GM21737 (cell line): Measurements from ENCODE around the gene VPS51.
"Not testable (repeated sequence)": the region's sequence is repeated elsewhere in the genome, so short reads cannot be mapped to it uniquely, and the experiment has no call there.

Source experiments
- ATAC-seq: cut with Tn5 transposase; IDR thresholded peaks from one replicate; pipeline ENCODE4 v1.9.1; 2021; ENCODE audit warnings: mild to moderate bottlenecking, moderate library complexity; ENCODE audit not compliant: unreplicated experiment

VPS51 gene

DNA sequence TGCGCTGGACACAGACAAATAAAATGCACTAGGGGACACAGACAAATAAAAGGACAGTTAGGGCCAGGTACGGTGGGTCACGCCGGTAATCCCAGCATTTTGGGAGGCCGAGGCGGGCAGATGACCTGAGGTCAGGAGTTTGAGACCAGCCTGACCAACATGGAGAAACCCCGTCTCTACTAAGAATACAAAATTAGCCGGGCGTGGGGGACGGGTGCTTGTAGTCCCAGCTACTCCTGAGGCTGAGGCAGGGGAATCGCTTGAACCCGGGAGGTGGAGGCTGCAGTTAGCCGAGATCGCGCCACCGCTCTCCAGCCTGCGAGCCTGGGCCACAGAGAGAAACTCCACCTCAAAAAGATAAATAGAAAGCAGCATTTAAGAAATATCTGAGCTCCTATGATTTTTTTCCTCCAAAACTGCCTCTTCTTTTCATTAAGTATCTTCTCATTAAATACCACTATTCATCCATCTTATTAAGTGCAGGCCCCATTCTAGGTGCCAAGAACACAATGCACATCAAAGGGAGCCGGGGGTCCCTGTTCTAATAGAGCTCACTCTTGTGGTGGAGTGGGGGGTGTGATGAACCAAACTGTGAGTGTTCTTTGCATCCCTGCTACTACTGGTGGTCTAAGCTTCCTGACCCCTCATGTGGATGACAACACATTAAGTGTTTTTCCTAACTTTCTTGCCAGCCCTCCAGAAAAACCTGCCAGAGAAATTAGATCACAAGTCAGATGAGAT lies 22.3 kb downstream of the VPS51 start:
- no peak for ATAC-seq

DNA sequence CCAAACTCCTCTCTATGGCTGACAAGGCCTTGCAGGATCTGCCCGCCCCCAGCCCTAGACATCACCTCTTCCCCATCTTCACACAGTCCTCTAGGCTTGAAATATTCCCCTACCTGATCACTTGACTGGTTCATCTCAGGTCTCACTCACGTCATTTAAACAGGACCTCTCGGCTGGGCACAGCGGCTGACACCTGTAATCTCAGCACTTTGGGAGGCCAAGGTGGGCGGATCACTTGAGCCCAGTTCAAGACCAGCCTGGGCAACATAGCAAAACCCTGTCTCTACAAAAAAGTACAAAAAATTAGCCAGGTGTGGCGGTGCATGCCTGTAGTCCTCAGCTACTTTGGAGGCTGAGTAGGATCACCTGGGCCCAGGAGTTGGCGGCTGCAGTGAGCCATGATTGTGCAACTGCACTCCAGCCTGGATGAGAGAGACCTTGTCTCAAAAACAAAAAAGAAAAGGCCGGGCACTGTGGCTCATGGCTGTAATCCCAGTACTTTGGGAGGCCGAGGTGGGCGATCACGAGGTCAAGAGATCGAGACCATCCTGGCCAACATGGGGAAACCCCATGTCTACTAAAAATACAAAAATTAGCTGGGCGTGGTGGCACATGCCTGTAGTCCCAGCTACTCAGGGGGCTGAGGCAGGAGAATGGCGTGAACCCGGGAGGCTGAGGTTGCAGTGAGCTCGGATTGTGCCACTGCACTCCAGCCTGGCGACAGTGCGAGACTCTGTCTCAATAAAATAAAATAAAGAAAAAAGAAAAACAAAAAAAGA lies 23.1 kb downstream of the VPS51 start:
- ATAC-seq, result not testable (repeated sequence)

DNA sequence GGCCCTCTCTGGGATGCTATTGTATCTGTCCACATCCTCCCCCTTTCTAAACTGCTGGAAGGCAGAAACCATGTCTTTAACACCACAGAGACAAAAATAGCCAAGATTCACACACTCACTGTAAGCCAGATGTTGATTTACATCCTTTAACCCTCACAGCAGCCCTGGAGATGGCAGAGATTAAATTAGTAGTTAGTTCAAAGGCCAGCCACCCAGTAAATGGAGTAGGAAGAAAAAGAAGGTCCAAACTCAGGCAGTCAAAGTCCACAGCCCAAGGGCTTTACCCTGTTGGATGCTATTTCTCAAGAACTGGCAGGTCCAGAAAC lies 23.6 kb downstream of the VPS51 start:
- ATAC-seq, result no peak

DNA sequence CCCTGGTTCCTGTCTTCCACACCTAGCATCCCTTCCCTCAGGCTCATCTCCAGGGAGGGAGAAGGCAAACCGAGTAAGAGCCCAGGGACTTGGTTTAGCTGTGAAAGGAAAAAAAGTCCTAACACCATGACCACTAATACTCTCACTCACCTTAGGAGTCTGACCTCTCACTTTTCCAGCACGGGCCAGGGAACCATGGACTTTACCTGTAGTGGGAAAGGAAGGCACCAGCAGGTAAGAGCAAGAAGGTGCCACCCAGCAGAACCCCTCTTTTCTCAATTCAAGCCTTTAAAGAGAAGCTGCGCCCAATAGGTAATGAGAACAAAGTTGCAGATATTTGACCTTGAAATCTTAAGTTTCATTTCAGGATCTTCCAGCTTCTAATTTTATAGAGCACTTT lies 24.8 kb downstream of the VPS51 start:
- ATAC-seq, result no peak

DNA sequence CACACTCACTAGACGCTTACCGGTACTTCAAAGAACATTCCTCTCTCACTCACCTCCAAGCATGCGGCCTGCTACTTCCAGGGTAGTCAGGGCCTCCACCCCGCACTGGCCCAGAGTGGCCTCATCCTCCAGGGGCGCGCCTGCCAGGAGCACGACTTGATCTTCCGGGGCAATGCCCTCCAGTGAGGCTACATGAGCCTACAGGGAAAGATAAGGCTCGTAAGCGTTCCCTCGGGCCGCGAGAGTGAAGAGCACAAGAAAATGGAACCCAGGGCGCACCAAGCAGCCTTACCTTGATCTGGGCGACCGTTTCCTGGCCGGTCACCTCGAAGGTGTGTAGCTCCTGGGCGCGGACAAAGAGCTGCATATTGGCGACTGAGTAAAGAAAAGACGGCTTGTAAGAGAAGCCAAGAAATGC lies 25.4 kb downstream of the VPS51 start:
- no peak for ATAC-seq

DNA sequence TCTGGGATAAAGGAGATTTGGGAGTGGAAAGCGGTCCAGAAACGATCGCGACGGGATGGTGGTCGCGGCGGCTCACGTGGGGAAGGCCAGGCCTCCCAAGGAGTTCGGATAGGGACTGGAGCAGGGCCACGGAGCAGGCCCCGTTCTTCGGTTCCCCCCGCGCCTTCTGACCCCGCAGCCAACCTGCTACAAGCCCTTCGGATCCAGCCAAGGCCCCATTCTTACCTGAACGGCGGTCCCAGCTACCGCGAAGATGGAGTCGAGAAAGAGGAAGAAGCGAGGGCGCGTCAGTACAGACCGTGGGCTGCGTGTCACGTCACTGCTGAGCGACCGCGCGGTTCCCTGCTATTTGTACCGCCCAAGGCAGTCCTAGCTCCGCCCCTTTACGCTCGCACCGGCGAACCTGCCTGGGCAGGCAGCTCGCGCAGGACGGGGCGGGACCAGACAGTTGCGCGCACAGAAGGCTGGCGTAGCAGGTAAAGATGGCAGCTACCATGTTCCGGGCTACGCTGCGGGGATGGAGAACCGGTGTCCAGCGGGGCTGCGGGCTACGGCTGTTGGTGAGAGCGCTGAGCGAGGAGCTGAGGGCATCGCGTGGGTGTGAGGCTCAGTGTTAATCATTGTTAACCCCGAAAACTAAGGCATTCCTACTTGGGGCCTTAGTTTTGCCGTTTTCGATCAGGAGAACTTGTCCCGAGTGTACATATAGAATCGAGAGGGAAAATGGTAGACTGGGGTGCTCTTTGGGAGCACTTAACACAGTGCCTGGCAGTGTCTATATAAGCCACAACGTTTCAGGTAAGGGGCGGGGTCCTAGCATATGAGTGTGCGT lies 26.1 kb downstream of the VPS51 start, which contains the start of the genes FAU and MRPL49:
Gene FAU, minus strand, starts transcription at position 270 of the 832 bp plus-strand sequence. CDS start 321 bp downstream, outside the sequence.
Gene MRPL49, plus strand, starts transcription at position 457 of the 832 bp plus-strand sequence. Its CDS starts 26 bp downstream, at position 483.
- ATAC-seq, result peak; percentile 59

DNA sequence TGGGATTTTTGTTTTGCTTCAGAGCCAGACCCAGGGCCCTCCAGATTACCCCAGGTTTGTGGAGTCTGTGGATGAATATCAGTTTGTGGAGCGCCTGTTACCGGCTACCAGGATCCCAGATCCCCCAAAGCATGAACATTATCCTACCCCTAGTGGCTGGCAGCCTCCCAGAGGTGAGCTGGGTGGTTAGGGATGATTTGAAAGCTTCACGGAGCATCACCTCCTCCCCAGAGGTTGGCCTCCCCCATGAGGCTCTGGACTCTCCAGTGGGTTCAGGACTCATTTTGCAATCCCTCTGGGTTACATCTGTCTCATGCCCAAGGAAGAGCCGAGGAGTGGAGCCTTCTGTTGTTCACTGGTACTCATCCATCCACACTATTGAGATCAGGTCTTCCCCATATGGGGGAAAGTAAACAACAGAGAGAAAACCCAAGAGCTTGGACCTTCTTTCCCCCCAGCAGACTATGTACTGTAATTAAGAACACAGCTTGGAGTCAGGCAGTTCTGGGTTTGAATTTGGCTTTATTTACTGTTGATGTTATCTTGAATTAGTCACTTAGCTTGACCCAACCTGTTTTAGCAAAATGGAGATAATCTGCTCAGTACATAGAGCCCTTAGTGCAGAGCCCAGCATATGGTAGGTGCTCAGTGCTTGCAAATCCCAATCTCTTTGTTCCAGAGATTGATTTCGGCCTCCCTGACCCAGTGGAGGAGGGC lies 28.6 kb downstream of the VPS51 start:
- ATAC-seq, result no peak

DNA sequence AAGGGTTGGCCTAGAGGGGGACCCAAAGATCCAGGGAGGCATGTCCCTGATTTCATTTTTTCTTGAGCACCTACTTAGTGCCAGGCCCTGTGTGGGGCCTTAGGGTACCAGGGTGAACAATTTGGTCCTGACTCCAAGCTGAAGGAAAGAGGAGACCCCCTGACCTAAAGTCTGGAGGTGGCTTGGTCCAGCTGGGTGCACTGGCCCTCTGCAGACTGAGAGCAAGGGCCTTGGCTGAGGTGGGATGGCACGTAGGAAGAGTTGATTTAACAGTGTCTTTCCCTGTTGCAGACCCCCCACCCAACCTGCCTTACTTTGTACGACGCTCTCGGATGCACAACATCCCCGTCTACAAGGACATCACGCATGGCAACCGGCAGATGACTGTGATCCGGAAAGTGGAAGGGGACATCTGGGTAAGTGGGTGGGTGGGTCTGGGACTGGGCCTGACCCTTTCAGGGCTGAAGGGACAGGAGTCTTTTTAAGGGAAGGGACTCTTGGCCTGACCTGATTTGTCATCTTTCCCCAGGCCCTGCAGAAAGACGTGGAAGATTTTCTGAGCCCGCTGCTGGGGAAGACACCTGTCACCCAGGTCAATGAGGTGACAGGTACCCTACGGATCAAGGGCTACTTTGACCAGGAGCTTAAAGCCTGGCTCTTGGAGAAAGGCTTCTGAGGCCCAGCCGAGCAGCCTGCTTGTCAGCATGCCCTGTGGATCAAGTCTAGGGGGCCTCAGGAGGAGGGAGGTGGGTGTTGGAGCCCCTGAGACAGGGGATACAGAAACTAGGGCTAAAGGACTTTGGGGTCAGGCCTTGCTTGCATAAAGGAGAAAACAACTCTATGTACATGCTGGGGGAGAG lies 29.4 kb downstream of the VPS51 start:
- ATAC-seq, result no peak

DNA sequence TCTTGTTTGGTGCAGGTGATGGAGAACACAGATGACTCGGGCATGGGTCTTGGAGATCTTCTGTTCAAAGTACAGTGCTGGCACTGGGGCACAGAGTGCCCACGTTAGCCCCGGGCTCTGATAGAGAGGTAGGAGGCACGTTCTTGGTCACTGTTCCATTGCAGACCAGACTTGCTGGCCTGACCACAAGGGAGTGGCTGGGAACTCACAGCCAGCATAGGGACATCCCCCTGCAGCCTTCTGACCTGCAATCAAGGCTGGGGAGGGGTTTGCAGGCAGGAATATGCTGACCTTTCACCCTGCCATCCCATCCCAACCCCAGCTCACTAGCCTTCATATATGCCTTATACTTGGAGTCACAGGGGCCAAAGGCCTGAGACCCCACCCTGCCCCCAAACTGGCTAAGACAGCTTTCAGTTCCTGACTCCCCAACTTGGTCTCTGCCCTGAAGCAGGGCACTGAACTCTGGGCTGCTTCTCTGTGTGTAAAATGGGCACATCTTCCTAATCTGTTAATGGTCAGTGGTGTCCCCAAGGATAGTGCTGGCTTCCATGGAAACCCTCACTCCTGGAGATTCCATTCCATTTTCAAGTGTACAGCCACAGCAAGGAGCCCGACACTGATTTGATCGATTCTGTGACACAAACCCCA lies 30.7 kb downstream of the VPS51 start:
- ATAC-seq, result no peak

DNA sequence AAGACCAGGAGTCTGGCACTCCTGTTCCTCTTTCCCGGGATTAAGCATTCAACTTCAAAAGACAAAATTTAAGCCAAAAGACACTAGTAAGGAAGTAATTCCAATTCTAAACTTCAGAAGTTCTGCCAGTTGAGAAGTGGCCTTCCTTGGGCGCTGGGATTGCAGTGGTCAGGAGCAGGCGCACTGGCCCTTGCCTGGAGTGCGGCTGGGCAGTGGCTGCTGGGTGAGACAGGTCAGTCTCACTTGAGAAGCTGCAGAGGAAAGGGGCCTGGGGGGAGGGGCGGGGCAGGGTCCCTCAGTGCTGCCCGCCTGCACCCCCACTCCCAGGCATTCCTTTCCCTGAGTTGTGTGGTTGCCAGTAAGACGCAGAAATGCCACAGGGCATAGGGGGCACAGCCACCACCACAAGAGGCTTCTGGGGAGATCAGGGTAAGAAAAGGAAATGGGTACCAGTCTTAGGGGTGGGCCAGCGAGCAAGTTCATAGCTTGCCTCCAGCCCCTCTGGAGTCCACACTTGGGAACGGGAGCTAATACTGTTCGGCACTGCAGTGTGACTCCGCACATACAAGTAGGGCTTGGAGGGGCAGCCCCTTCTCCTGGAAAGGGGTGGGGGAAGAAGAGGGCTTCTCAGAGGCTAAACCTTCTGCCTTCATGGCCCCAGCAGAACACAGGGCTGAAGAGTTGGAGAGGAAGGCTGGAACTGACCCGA lies 31.6 kb downstream of the VPS51 start:
- ATAC-seq, result no peak

DNA sequence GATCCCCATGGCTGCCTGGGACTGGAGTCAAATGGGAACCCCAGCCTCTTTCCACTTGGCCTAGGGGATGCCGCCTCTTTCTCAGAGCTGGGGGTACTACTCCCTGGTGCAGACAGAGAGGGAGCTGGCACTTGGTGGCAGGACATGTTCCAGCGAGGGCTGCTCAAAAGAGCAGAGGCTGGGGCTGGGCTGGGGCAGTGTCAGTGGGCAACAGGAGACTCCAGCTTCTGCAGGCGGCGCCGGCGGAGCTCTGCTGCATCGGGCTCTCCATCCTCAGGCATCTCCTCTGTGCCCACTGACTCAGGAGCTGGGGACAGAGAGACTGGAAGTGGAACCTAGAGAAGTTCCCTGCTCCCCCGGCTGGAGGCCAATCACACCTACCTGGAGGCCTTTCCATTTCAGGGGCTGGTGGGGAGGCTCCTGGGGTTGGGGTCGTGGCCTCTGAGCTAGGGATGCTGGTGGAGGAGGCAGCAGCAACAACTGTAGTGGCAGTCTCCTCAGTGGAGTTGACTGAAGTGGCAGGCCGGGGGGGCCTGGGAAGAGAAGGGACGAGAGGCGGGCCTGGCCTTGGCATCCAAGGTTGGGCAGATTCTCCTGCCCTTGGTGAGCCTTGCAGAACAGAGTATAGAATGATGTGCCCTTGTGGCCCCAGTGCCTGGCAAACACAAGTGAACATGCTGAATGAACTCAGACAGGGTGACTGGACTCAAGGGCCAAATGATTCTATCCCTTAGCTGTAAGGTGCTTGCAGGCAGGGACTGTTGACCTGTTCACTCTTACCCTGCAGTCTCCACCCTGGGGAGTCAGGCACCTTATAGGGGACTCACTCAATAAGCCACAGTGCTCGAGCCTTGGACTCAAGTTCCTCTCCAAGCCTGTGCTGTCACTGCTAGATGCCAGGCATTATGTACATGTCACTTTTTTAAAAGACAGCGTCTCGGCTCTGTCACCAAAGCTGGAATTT lies 32.5 kb downstream of the VPS51 start:
- no peak for ATAC-seq

DNA sequence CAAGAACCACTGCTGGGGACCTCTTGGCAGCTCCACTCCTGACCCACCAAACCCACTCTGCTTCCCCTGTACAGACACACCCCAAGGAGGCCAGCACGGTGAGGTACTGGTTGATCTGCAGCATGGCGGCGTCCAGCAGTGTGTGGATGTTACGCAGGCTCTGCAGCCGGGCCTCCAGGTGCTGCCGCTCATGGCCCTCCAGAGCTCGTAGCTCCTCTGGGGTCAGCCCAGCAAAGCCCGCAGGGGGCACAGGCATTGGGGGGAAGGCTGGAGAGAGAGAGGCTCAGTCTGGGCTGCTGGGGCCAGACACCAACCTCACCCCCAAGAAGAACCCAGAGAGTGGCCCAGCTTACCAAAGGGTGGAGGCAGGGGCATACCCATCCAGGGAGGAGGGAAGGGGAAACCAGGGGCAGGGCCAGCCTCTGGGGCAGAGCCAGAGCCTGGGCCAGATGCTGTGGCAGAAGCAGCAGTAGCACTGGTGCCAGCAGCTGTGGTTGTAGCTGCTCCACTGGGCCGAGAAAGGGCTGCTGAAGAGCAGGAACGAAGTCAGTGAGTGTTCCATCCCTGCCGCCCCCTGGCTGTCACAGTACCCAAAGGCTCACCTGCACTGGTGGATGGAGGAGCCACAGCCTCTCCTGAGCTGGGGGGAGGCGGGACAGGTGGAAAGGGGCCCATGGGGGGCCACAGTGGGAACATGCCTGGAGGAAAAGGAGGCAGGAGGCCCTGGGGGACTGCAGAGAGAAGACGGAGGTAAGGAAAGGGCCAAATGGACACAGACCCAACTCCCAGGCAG lies 33.8 kb downstream of the VPS51 start:
- ATAC-seq, result no peak

DNA sequence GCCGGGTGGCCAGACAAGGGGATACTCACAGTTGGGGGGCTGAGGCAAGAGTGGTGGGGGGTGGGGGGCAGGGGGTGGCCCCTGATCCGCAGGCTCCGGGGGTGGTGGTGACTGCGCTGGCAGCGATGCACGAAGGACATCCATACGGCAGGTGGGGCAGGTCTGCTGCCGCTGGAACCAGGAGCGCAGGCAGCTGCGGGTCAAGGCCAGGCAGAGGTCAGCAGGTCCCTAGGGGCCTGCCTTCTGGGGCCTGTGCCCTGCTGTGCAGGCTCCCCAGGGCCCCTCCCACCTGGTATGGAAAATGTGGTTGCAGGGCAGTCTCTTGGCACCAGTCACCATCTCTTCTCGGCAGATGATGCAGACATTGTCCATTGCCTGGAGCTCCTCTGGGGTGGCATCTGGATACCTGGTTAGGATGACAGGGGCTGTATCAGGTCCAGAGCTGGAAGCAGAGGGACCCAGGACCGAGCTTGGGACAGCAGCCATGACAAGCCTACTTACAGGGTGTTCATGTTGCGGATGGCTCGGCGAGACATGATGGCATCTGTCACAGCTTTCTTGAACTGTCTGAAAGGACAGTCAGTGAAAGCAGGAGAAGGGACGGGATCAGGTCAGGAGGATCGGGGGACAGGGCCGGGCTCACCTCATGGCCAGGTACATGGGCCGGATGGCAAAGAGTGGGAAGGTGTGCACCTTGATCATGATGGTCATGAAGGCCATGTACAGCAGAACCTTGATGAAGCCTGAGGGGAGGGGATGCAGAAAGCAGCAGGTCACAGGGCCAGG lies 34.8 kb downstream of the VPS51 start:
- ATAC-seq, result no peak

DNA sequence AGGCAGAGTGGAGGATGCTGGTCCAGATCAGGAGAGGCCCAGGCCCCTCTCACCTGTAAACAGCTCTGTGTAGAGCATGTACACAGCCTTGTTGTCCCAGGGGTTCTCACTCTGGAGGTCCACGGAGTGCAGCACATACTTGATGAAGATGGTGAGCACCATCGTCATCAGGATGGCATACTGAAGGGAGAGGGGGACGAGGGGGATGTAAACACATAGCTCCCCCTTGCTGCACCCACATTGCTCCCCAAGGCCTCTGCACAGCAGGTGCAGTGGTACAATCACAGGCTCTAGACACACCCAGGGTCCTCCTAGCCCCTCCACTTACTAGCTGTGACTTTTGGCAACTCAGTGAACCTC lies 35.4 kb downstream of the VPS51 start:
- ATAC-seq, result no peak

DNA sequence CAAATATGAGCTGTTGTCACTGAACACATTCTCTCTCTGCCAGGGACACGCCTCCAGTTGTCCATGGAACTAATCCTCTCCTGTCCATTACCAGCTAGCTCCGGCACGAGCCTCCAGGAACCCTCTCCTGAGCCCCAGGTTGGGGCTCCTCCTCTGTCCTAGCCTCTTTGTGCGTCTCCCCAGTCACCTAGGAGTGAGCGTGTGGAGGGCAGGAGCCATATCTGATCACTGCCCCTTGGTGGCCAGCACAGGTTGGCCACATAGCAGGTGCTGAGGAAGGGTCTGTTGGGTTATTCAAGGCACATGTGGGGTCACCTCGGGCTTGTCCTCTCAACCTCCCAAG lies 35.9 kb downstream of the VPS51 start:
- no peak for ATAC-seq
